B cell (primary cell): Measurements from ENCODE around the gene HOXB3. TPM values are rescaled to one million over a fixed set of nuclear protein-coding genes. Genes with fewer than 3 reads are reported as not detected.

Experiments
- ATAC-seq: fragments of 200-7000 bp; cut with Tn5 transposase; one replicate; pipeline ENCODE4 v1.10.0; 2021; ENCODE audit warnings: low read depth, mild to moderate bottlenecking, moderate number of reproducible peaks, moderate library complexity
- CTCF ChIA-PET: fragments of 350-600 bp; sonication (Branson Sonifier 250); formaldehyde crosslinking; loops from one replicate; lab custom pipeline; 2021; ENCODE audit warnings: antibody characterized with exemption, inconsistent platforms; lab: Charles Lee
- POLR2A ChIA-PET: fragments of 350-600 bp; sonication (Branson Sonifier 250); formaldehyde crosslinking; loops from one replicate; lab custom pipeline; 2021; ENCODE audit warnings: antibody characterized with exemption; lab: Charles Lee
- DNase-seq: peaks from one replicate; pipeline ENCODE4 v3.0.0; 2013
- H2AFZ ChIP-seq: 2 replicates; pipeline ENCODE4 v1.6.1; 2012; ENCODE audit warnings: mild to moderate bottlenecking, low read depth, low read length; ENCODE audit not compliant: insufficient read depth, poor library complexity, severe bottlenecking
- H3K27ac ChIP-seq, 2 donors: 1 replicate in 1 of 2; 2 replicates in 1 of 2; pipeline ENCODE4 v1.5.1; 2012 to 2013; ENCODE audit warnings: low read length in 2 of 2, mild to moderate bottlenecking in 2 of 2, moderate library complexity in 1 of 2
- H3K27me3 ChIP-seq, 4 experiments: fragments of 200-600 bp in 1 of 4; sonication (generic) in 1 of 4; replicated peaks in 1 of 4; 1 replicate in 2 of 4; 2 replicates in 2 of 4; pipeline versions ENCODE4 v1.6.1 to v1.7.0; 2013 to 2016; ENCODE audit warnings: low read length in 3 of 4, mild to moderate bottlenecking in 2 of 4, mixed read lengths in 1 of 4, moderate library complexity in 1 of 4; ENCODE audit not compliant: insufficient read depth in 4 of 4, control insufficient read depth in 3 of 4; ENCODE audit errors: control extremely low read depth in 1 of 4
- H3K36me3 ChIP-seq, 2 experiments: replicated peaks in 1 of 2; 1 replicate in 1 of 2; 2 replicates in 1 of 2; pipeline versions ENCODE4 v1.6.1 to v1.7.1; 2013; ENCODE audit warnings: low read length in 1 of 2; ENCODE audit not compliant: insufficient read depth in 2 of 2, control insufficient read depth in 1 of 2; ENCODE audit errors: control extremely low read depth in 1 of 2, extremely low read depth in 1 of 2
- H3K4me1 ChIP-seq, 2 donors: fragments of 200-600 bp in 1 of 2; sonication (generic) in 1 of 2; 1 replicate in 1 of 2; 2 replicates in 1 of 2; pipeline versions ENCODE4 v1.5.1 to v1.6.1; 2013 to 2017; ENCODE audit warnings: low read length in 2 of 2; ENCODE audit not compliant: control insufficient read depth in 2 of 2, insufficient read depth in 2 of 2
- H3K4me2 ChIP-seq: replicated peaks from 2 replicates; pipeline ENCODE3; 2012; ENCODE audit warnings: mild to moderate bottlenecking, low read depth, low read length; ENCODE audit not compliant: poor library complexity, severe bottlenecking
- H3K4me3 ChIP-seq, 5 experiments: fragments of 200-600 bp in 1 of 5; sonication (generic) in 1 of 5; 1 replicate in 3 of 5; 2 replicates in 2 of 5; pipeline versions ENCODE4 v1.5.1 to v1.7.0; 2011 to 2016; ENCODE audit warnings: low read length in 4 of 5, mild to moderate bottlenecking in 4 of 5, low read depth in 2 of 5, control low read depth in 1 of 5, moderate library complexity in 1 of 5; ENCODE audit not compliant: insufficient read depth in 1 of 5; ENCODE audit errors: control extremely low read depth in 1 of 5, extremely low read depth in 1 of 5
- H3K79me2 ChIP-seq: fragments of 200-600 bp; sonication (generic); one replicate; pipeline ENCODE4 v1.6.0; 2016; ENCODE audit warnings: low read length; ENCODE audit not compliant: control insufficient read depth, insufficient read depth
- H3K9ac ChIP-seq: fragments of 200-600 bp; sonication (generic); 2 replicates; pipeline ENCODE4 v1.6.1; 2017; ENCODE audit warnings: mild to moderate bottlenecking, low read length, moderate library complexity
- H3K9me3 ChIP-seq, 3 donors: one replicate each; pipeline versions ENCODE4 v1.6.1 to v1.7.1; 2013; ENCODE audit warnings: low read length in 2 of 3; ENCODE audit not compliant: control insufficient read depth in 2 of 3, insufficient read depth in 1 of 3; ENCODE audit errors: control extremely low read depth in 1 of 3
- H4K20me1 ChIP-seq: 2 replicates; pipeline ENCODE4 v1.6.0; 2012; ENCODE audit warnings: mild to moderate bottlenecking, low read length; ENCODE audit not compliant: insufficient read depth, control insufficient read depth, poor library complexity, severe bottlenecking
- H3K27ac Mint-ChIP-seq: one replicate; pipeline ENCODE4 v1.8.0; 2021; ENCODE audit warnings: mixed read lengths
- H3K27me3 Mint-ChIP-seq: one replicate; pipeline ENCODE4 v1.8.0; 2021; ENCODE audit warnings: mixed read lengths
- H3K4me1 Mint-ChIP-seq: one replicate; pipeline ENCODE4 v1.8.0; 2021; ENCODE audit warnings: mixed read lengths
- H3K4me3 Mint-ChIP-seq: one replicate; pipeline ENCODE4 v1.8.0; 2021; ENCODE audit warnings: mixed read lengths
- H3K9me3 Mint-ChIP-seq: one replicate; pipeline ENCODE4 v1.8.0; 2022; ENCODE audit warnings: mixed read lengths; ENCODE audit not compliant: insufficient read depth
- EZH2 ChIP-seq: IDR thresholded peaks from 2 replicates; pipeline ENCODE4 v1.6.1; 2012; ENCODE audit warnings: borderline replicate concordance, low read depth, mild to moderate bottlenecking, moderate library complexity, low read length; ENCODE audit not compliant: insufficient read depth, poor library complexity, severe bottlenecking
- WGBS: methylation state at CpG from one replicate; pipeline ENCODE4 v1.1.5; 2013; ENCODE audit warnings: missing lambda C conversion rate; ENCODE audit not compliant: insufficient coverage; 5-methylcytosine and 5-hydroxymethylcytosine counted together
- intact Hi-C: fragments of 100-400 bp; cut with micrococcal nuclease; formaldehyde crosslinking; loops from one replicate; pipeline ENCODE4 v1.10.0; 2022
- polyA plus RNA-seq: library from polyadenylated mRNA; depleted of rRNA; stranded (reverse); fragments of >200 nt; gene quantifications from 2 replicates; pipeline ENCODE4 v1.2.3, GENCODE V29; 2012
- total RNA-seq, 2 donors: library from RNA; stranded (reverse); fragments of 120-200 nt in 1 of 2; gene quantifications; 1 replicate in 1 of 2; 2 replicates in 1 of 2; pipeline versions ENCODE4 v1.2.3 to v1.2.4, GENCODE V29; 2013 to 2022
- TF ChIP-seq, protein P1 (sequence below): fragments of 200-600 bp; IDR thresholded peaks from one replicate; pipeline ENCODE4 v1.8.0; 2022; ENCODE audit warnings: antibody characterized with exemption, mild to moderate bottlenecking

Gene HOXB3
- total and polyA plus RNA-seq, 2 donors (not counting 1 experiment from before 2014, with no cell fraction given): 3.0 to 4.0 TPM

- intact Hi-C loops: loop anchor here (1.0 kb wide), 6 partner anchors 282 to 593 kb away; no protein-coding TSS in a partner anchor
- Mint-ChIP-seq H3K9me3 (no peaks in the 10 kb centered on the region), H3K27ac (peak overlapping the region; percentile 74), H3K4me1 (peaks cover 28% of the 10 kb centered on the region), H3K27me3 (peaks cover 86% of the 10 kb centered on the region), H3K4me3 (no peak overlapping the region)
- H3K9ac ChIP-seq: no peak overlapping the region
- H3K9me3 ChIP-seq: peaks cover 0 to 23% (median 0%) of the 10 kb centered on the region in 3 donors
- WGBS: 6% methylated on average over 22 of the region's 25 CpGs
- H3K79me2 ChIP-seq: no peaks in the 10 kb centered on the region
- H3K4me1 ChIP-seq: peaks cover 33 to 51% of the 10 kb centered on the region in 2 donors
- ChIA-PET CTCF (interaction anchor here (0.6 to 2.6 kb wide), 33 partner anchors 9 to 1435 kb away, joined by 3 to 34 read pairs (median 4); partner anchors contain the start of gene PNPO), POLR2A (interaction anchor here (0.7 to 0.8 kb wide), 2 partner anchors 8 to 465 kb away, joined by 6 to 7 read pairs; no protein-coding TSS in a partner anchor)
- DNase-seq (peak; percentile 87), ATAC-seq (peak; percentile 71)
- no peak overlapping the region for H3K4me3 ChIP-seq
- no peak for TF ChIP-seq EZH2
- TF ChIP-seq, protein P1, sequence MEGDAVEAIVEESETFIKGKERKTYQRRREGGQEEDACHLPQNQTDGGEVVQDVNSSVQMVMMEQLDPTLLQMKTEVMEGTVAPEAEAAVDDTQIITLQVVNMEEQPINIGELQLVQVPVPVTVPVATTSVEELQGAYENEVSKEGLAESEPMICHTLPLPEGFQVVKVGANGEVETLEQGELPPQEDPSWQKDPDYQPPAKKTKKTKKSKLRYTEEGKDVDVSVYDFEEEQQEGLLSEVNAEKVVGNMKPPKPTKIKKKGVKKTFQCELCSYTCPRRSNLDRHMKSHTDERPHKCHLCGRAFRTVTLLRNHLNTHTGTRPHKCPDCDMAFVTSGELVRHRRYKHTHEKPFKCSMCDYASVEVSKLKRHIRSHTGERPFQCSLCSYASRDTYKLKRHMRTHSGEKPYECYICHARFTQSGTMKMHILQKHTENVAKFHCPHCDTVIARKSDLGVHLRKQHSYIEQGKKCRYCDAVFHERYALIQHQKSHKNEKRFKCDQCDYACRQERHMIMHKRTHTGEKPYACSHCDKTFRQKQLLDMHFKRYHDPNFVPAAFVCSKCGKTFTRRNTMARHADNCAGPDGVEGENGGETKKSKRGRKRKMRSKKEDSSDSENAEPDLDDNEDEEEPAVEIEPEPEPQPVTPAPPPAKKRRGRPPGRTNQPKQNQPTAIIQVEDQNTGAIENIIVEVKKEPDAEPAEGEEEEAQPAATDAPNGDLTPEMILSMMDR: peak; percentile 97
- no peaks in the 10 kb centered on the region for H4K20me1 ChIP-seq
- H3K36me3 ChIP-seq: no peaks in the 10 kb centered on the region
- H3K4me2 ChIP-seq: peak overlapping the region; percentile 21
- no peak overlapping the region for H3K27ac ChIP-seq
- peaks cover 0 to 97% (median 72%) of the 10 kb centered on the region in 4 experiments for H3K27me3 ChIP-seq
- no peak overlapping the region for H2AFZ ChIP-seq
Observed at GRCh38 chr17:48618256-48618896, 28.3 kb upstream of the HOXB3 start.
